Ureter (tissue), 1 donor: ENCODE measurements around the gene IGSF23. TPM values are rescaled to one million over a fixed set of nuclear protein-coding genes. Genes with fewer than 3 reads are reported as not detected.
"Not testable (repeated sequence)": the region's sequence is repeated elsewhere in the genome, so short reads cannot be mapped to it uniquely, and the experiment has no call there.

Source experiments
- DNase-seq: peaks from one replicate; pipeline ENCODE4 v3.0.0-alpha.2; 2020; ENCODE audit warnings: low spot score
- total RNA-seq: library from RNA; stranded (reverse); gene quantifications from one replicate; pipeline ENCODE4 v1.2.4, GENCODE V29; 2023
- donor health status: DM: yes; HTN: yes; CAD: no.

IGSF23 gene
- total RNA-seq, 1 donor from 2014 or later, result not detected

- DNase-seq, result no peak
Observed at GRCh38 chr19:44666852-44667556, 53.6 kb downstream of the IGSF23 start.

GRCh38 chr19:44668985-44669764 is 55.8 kb downstream of the IGSF23 start:
- DNase-seq, result no peak

- DNase-seq, result not testable (repeated sequence)
Observed at GRCh38 chr19:44670027-44670426, 56.7 kb downstream of the IGSF23 start.

- DNase-seq, result no peak
Observed at GRCh38 chr19:44671400-44671799, 58.0 kb downstream of the IGSF23 start, which contains the start of gene CEACAM19. CEACAM19 (plus strand) TSS chr19:44671482; CDS start chr19:44671932, 450 bp downstream.

GRCh38 chr19:44672226-44672625 is 58.9 kb downstream of the IGSF23 start:
- DNase-seq, result no peak

- no peak for DNase-seq
Observed at GRCh38 chr19:44673510-44673909, 60.1 kb downstream of the IGSF23 start.

GRCh38 chr19:44675521-44675920 is 62.2 kb downstream of the IGSF23 start:
- no peak for DNase-seq

- DNase-seq, result no peak
Observed at GRCh38 chr19:44677019-44677811, 63.9 kb downstream of the IGSF23 start.

GRCh38 chr19:44680536-44680935 is 67.2 kb downstream of the IGSF23 start:
- DNase-seq, result no peak

- DNase-seq, result no peak
Observed at GRCh38 chr19:44681992-44682790, 68.8 kb downstream of the IGSF23 start.

- DNase-seq, result no peak
Observed at GRCh38 chr19:44682807-44683206, 69.4 kb downstream of the IGSF23 start.

- DNase-seq, result no peak
Observed at GRCh38 chr19:44683434-44684210, 70.3 kb downstream of the IGSF23 start.

- not testable (repeated sequence) for DNase-seq
Observed at GRCh38 chr19:44684396-44684795, 71.0 kb downstream of the IGSF23 start.

GRCh38 chr19:44684892-44685863 is 71.8 kb downstream of the IGSF23 start:
- DNase-seq, result no peak

- no peak for DNase-seq
Observed at GRCh38 chr19:44685877-44686276, 72.5 kb downstream of the IGSF23 start.
